Spleen (tissue), 11 donors: Measurements from ENCODE around the gene SRCIN1. TPM values are rescaled to one million over a fixed set of nuclear protein-coding genes. Genes with fewer than 3 reads are reported as not detected.

Experiments used
- DNase-seq: peaks from one replicate; pipeline ENCODE4 v3.0.0-alpha.2; 2020
- H3K27ac ChIP-seq, 8 donors: fragments of 200-600 bp; sonication (generic) in 7 of 8; 1 replicate in 4 of 8; 2 replicates in 4 of 8; pipeline versions ENCODE4 v1.5.0 to v1.8.0; 2016 to 2021; ENCODE audit warnings: inconsistent platforms in 4 of 8, mild to moderate bottlenecking in 4 of 8, moderate library complexity in 1 of 8
- H3K27me3 ChIP-seq, 7 donors: fragments of 200-600 bp; sonication (generic) in 6 of 7; replicated peaks in 1 of 7; 1 replicate in 4 of 7; 2 replicates in 3 of 7; pipeline versions ENCODE4 v1.5.0 to v1.8.0; 2016 to 2021; ENCODE audit warnings: inconsistent platforms in 3 of 7, mild to moderate bottlenecking in 1 of 7
- H3K36me3 ChIP-seq, 6 donors: fragments of 200-600 bp; sonication (generic) in 5 of 6; 1 replicate in 4 of 6; 2 replicates in 2 of 6; pipeline versions ENCODE4 v1.5.0 to v1.8.0; 2016 to 2021; ENCODE audit warnings: inconsistent platforms in 2 of 6
- H3K4me1 ChIP-seq, 6 donors: fragments of 200-600 bp; sonication (generic) in 5 of 6; 1 replicate in 3 of 6; 2 replicates in 3 of 6; pipeline versions ENCODE4 v1.5.0 to v1.8.0; 2016 to 2021; ENCODE audit warnings: inconsistent platforms in 3 of 6
- H3K4me3 ChIP-seq, 8 donors: fragments of 200-600 bp; sonication (generic) in 7 of 8; 1 replicate in 4 of 8; 2 replicates in 4 of 8; pipeline versions ENCODE4 v1.5.0 to v1.8.0; 2016 to 2021; ENCODE audit warnings: inconsistent platforms in 4 of 8, mild to moderate bottlenecking in 4 of 8, moderate library complexity in 2 of 8
- H3K9me3 ChIP-seq, 8 donors: fragments of 200-600 bp; sonication (generic) in 7 of 8; 1 replicate in 4 of 8; 2 replicates in 4 of 8; pipeline versions ENCODE4 v1.5.0 to v1.8.0; 2016 to 2021; ENCODE audit warnings: inconsistent platforms in 4 of 8
- CTCF ChIP-seq, 11 experiments: fragments of 200-600 bp in 7 of 11; fragments of 450-650 bp in 4 of 11; sonication (generic) in 4 of 11; IDR thresholded peaks in 8 of 11; conservative IDR thresholded peaks in 3 of 11; 1 replicate in 7 of 11; 2 replicates in 4 of 11; pipeline versions ENCODE4 v1.4.0 to v1.8.0; 2016 to 2021; ENCODE audit warnings: antibody characterized with exemption in 11 of 11, inconsistent platforms in 4 of 11, mild to moderate bottlenecking in 1 of 11
- POLR2A ChIP-seq, 3 donors: fragments of 450-650 bp; IDR thresholded peaks; one replicate each; pipeline ENCODE4 v1.5.1; 2017; ENCODE audit warnings: antibody characterized with exemption in 3 of 3, mild to moderate bottlenecking in 1 of 3
- POLR2AphosphoS5 ChIP-seq, 3 donors: sonication (generic); formaldehyde crosslinking; IDR thresholded peaks; one replicate each; pipeline ENCODE4 v1.5.1; 2017; ENCODE audit warnings: antibody characterized with exemption in 3 of 3
- WGBS, 5 donors: extraction: QIAGEN DNeasy Blood & Tissue Kit in 3 of 5; methylation state at CpG; one replicate each; pipeline versions ENCODE4 v1.1.5 to v1.1.7; 2013 to 2018; 5-methylcytosine and 5-hydroxymethylcytosine counted together
- intact Hi-C: fragments of 100-400 bp; cut with DNase I; formaldehyde crosslinking; loops from one replicate; pipeline ENCODE4 v1.15.0; 2023; ENCODE audit warnings: low total_unique reads
- polyA plus RNA-seq, 3 donors: library from polyadenylated mRNA; stranded (reverse); fragments of 200-250 nt; gene quantifications; one replicate each; pipeline ENCODE4 v1.2.1, GENCODE V29; 2013
- total RNA-seq, 7 donors: library from RNA; depleted of rRNA in 3 of 7; stranded (reverse); fragments of >200 nt in 3 of 7; fragmentation: NEBNext Ultra II Directional in 4 of 7; extraction: Animal tissue kit (Norgen Biotek cat#: 25700) in 4 of 7; gene quantifications; one replicate each; pipeline versions ENCODE4 v1.1.0 to v1.2.1, GENCODE V29; 2016 to 2021
- donor health status: healthy with polysubstance abuse.
- donor health status: DM: no; HTN: no; CAD: no; lungs with moderate emphysema.
- donor health status: DM: no; HTN: no; CAD: no.
- donor health status: Bipolar disorder and iron deficiency.
- donor health status: healthy.
- donor health status: DM: no; HTN: no; CAD: no.
- donor health status: DM: yes; HTN: yes; CAD: no.

Gene SRCIN1
- total and polyA plus RNA-seq, 10 donors, result 0.32 to 3.5 (median 1.5) TPM

- Histone ChIP-seq H3K27me3 (peaks cover 0 to 64% (median 48%) of the 10 kb centered on the region in 7 donors), H3K4me1 (peaks cover 23 to 77% (median 55%) of the 10 kb centered on the region in 6 donors), H3K27ac (peak overlapping the region in 5 of 8 donors; percentile 29 to 69 (median 62)), H3K36me3 (no peaks in the 10 kb centered on the region), H3K9me3 (no peaks in the 10 kb centered on the region), H3K4me3 (peak overlapping the region; percentile 39 to 83 (median 56))
- DNase-seq, result peak; percentile 96
- TF ChIP-seq POLR2A (IDR thresholded peaks at IDR 0.05), result no peak
- peak in 2 of 3 donors; percentile 26 to 36 for TF ChIP-seq POLR2AphosphoS5 (IDR thresholded peaks at IDR 0.05)
- peak in 10 of 11 experiments; percentile 10 to 67 (median 43) for TF ChIP-seq CTCF (IDR thresholded peaks at IDR 0.05 in 8 of 11, conservative IDR thresholded peaks at IDR 0.05 in 3 of 11)
- intact Hi-C loops, result no loop called here
- 4 to 8% (median 5%) methylated on average over 31 to 44 of the region's 44 CpGs for WGBS, 5 donors
Measured at GRCh38 chr17:38559051-38559879, 46.5 kb downstream of the SRCIN1 start.

DNA sequence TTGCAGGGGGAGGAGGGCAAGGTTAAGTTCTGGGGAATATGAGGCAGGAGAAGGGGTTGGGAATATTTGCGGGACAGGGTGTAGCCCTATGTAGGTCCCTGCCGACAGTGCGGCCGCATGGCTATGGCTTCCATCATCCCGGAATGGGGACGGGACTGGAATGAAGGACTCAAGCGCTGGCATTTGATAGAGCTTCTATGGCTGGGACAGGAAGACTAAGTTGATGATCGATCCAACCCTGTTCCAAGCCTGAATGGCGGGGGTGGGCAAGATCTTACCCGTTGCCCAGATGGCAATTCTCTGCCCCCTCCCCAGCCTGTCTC lies 47.1 kb downstream of the SRCIN1 start:
- DNase-seq, result no peak
- TF ChIP-seq CTCF (IDR thresholded peaks at IDR 0.05 in 8 of 11, conservative IDR thresholded peaks at IDR 0.05 in 3 of 11) (no peak), POLR2A (IDR thresholded peaks at IDR 0.05) (no peak), POLR2AphosphoS5 (IDR thresholded peaks at IDR 0.05) (no peak)
- Histone ChIP-seq H3K27ac (peak overlapping the region in 5 of 8 donors; percentile 29 to 69 (median 62)), H3K9me3 (no peaks in the 10 kb centered on the region), H3K27me3 (peaks cover 0 to 64% (median 43%) of the 10 kb centered on the region in 7 donors), H3K4me3 (peak overlapping the region; percentile 39 to 83 (median 56)), H3K4me1 (peaks cover 23 to 71% (median 51%) of the 10 kb centered on the region in 6 donors), H3K36me3 (no peaks in the 10 kb centered on the region)
- 0 to 5% (median 2%) methylated on average over 7 to 10 of the region's 10 CpGs for WGBS, 5 donors
- intact Hi-C loops, result no loop called here

DNA sequence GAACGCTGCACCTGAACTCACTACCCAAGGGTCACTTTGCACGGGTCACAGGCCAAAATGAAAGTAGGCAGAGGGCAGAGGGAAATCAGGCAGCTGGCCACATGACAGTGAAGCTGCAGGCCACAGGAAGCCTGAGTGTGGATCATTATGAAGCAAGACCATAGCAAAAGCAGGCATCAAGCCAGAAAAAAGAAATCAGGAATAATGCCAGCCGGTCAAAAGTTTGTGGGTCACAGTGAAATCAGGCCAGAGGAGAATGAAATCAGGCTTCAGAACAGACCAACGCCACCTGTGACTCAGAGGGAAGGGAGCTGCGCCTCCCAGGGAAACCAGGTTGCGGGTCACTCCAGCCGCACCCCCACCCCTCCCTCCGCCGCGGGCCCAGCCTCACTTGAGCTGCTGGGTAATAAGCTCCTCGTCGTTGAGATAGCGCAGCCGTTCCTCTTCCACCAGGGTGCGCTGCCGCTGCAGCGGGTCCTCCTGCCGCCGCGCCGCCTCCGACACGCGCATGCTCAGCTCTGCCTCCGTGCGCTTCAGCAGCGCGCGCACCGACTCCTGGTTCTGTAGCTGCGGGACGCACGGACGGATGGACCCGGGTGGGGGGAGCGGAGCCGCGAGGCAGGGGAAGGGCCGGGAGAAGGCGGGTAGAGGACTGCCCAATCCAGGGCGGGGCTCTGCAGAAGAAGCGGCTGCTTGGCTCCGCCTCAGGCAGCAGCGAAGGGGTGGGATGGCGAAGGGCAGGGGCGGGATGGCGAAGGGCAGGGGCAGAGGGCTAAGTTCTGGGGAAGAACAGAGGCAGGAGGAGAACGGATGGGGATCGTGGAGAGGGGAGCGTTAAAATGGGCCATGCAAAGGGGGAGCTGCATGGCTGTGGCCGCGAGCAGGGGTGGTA lies 47.7 kb downstream of the SRCIN1 start:
- H3K4me1 ChIP-seq, result peaks cover 18 to 65% (median 45%) of the 10 kb centered on the region in 6 donors
- peak; percentile 84 to 95 (median 92) for TF ChIP-seq CTCF (IDR thresholded peaks at IDR 0.05 in 8 of 11, conservative IDR thresholded peaks at IDR 0.05 in 3 of 11)
- no peak for TF ChIP-seq POLR2A (IDR thresholded peaks at IDR 0.05)
- TF ChIP-seq POLR2AphosphoS5 (IDR thresholded peaks at IDR 0.05), result peak; percentile 41 to 80 (median 72)
- H3K36me3 ChIP-seq, result no peaks in the 10 kb centered on the region
- 4 to 7% (median 4%) methylated on average over 24 to 52 of the region's 52 CpGs for WGBS, 5 donors
- H3K27me3 ChIP-seq, result peaks cover 0 to 64% (median 37%) of the 10 kb centered on the region in 7 donors
- H3K4me3 ChIP-seq, result peak overlapping the region; percentile 39 to 83 (median 56)
- intact Hi-C loops, result no loop called here
- no peaks in the 10 kb centered on the region for H3K9me3 ChIP-seq
- DNase-seq, result peak; percentile 97
- peak overlapping the region in 4 of 8 donors; percentile 31 to 69 (median 64) for H3K27ac ChIP-seq
